ENCODE data around the gene NKG7. TPM values are rescaled to one million over a fixed set of nuclear protein-coding genes. Genes with fewer than 3 reads are reported as not detected.

NKG7 gene
- total and polyA plus RNA-seq, 2 of the 13 experiments (the other 11 are each of a cell fraction or from before 2014, with no cell fraction given), result 0.40 TPM; not detected in 1

GRCh38 chr19:51422053-51422448 lies 49.6 kb upstream of the NKG7 start (continued):
- TF ChIP-seq ZBTB33 (CRISPR knock-in tag; IDR thresholded peaks at IDR 0.05), result peak; percentile 76; the same call in 1 of the 2 replicates
- peak; percentile 88 for TF ChIP-seq TBX2 (CRISPR knock-in tag; IDR thresholded peaks at IDR 0.05; ENCODE audit: borderline replicate concordance)
- peak; percentile 90 for TF ChIP-seq ZNF451 (CRISPR knock-in tag; IDR thresholded peaks at IDR 0.05)
- no peak for TF ChIP-seq ZNF597 (CRISPR knock-in tag; IDR thresholded peaks at IDR 0.05)
- peak; percentile 94 for TF ChIP-seq ZSCAN20 (CRISPR knock-in tag; IDR thresholded peaks at IDR 0.05; ENCODE audit: borderline replicate concordance)
- no peak for TF ChIP-seq RORA (CRISPR knock-in tag; IDR thresholded peaks at IDR 0.05)
- no peak for TF ChIP-seq KAT2B (IDR thresholded peaks at IDR 0.05; ENCODE audit: borderline replicate concordance, low read depth, low read length)
- peak; percentile 73 for TF ChIP-seq ZNF7 (CRISPR knock-in tag; IDR thresholded peaks at IDR 0.05)
- peak; percentile 91; the same call in 1 of the 2 replicates for TF ChIP-seq SNAI1 (CRISPR knock-in tag; IDR thresholded peaks at IDR 0.05; ENCODE audit: borderline replicate concordance)
- TF ChIP-seq SMARCC2 (IDR thresholded peaks at IDR 0.05), result no peak
- peak; percentile 84 for TF ChIP-seq ZSCAN5A (CRISPR knock-in tag; IDR thresholded peaks at IDR 0.05; ENCODE audit: borderline replicate concordance)
- no peak for TF ChIP-seq KDM6A (CRISPR knock-in tag; IDR thresholded peaks at IDR 0.05; ENCODE audit: low read depth)
- peak; percentile 89 for TF ChIP-seq SIX4 (CRISPR knock-in tag; IDR thresholded peaks at IDR 0.05)
- TF ChIP-seq MAX (IDR thresholded peaks at IDR 0.05), result peak; percentile 47; the same call in 1 of the 2 replicates
- TF ChIP-seq MNT (IDR thresholded peaks at IDR 0.05), result no peak
- TF ChIP-seq FOSL2 (CRISPR knock-in tag; IDR thresholded peaks at IDR 0.05), result peak; percentile 77
- TF ChIP-seq ZNF761 (CRISPR knock-in tag; conservative IDR thresholded peaks at IDR 0.05), result peak; percentile 75; the same call in 1 of the 2 replicates
- TF ChIP-seq TERF1 (CRISPR knock-in tag; IDR thresholded peaks at IDR 0.05), result peak; percentile 91; the same call in 1 of the 2 replicates
- TF ChIP-seq ZNF782 (CRISPR knock-in tag; IDR thresholded peaks at IDR 0.05; ENCODE audit: borderline replicate concordance), result peak; percentile 90
- TF ChIP-seq IRF2 (CRISPR knock-in tag; IDR thresholded peaks at IDR 0.05), result peak; percentile 95
- TF ChIP-seq MTF2 (CRISPR knock-in tag; IDR thresholded peaks at IDR 0.05; ENCODE audit: borderline replicate concordance), result no peak
- peak; percentile 99 for TF ChIP-seq ZNF430 (CRISPR knock-in tag; IDR thresholded peaks at IDR 0.05)
- peak; percentile 100 for TF ChIP-seq NFKB2 (CRISPR knock-in tag; IDR thresholded peaks at IDR 0.05; ENCODE audit: borderline replicate concordance)
- peak; percentile 82 for TF ChIP-seq RARA (CRISPR knock-in tag; IDR thresholded peaks at IDR 0.05)
- TF ChIP-seq ESRRA (CRISPR knock-in tag; IDR thresholded peaks at IDR 0.05; ENCODE audit: low read depth), result 0 out of 2 replicates have a peak, but pooled peaks have one; percentile 42

Data from HepG2 (cell line).